Left ventricle myocardium inferior (tissue), 1 donor: ENCODE measurements around the gene S100A5. TPM values are rescaled to one million over a fixed set of nuclear protein-coding genes. Genes with fewer than 3 reads are reported as not detected.
"Not testable (repeated sequence)": the region's sequence is repeated elsewhere in the genome, so short reads cannot be mapped to it uniquely, and the experiment has no call there.

Source experiments
- DNase-seq: peaks from one replicate; pipeline ENCODE4 v3.0.0-alpha.2; 2020
- H3K27ac ChIP-seq: fragments of 200-600 bp; replicated peaks from 2 replicates; pipeline ENCODE4 v1.8.0; 2021
- H3K27me3 ChIP-seq: fragments of 200-600 bp; 2 replicates; pipeline ENCODE4 v1.8.0; 2021; ENCODE audit warnings: low read depth
- H3K36me3 ChIP-seq: fragments of 200-600 bp; 2 replicates; pipeline ENCODE4 v1.8.0; 2021
- H3K4me1 ChIP-seq: fragments of 200-600 bp; 2 replicates; pipeline ENCODE4 v1.8.0; 2021
- H3K4me3 ChIP-seq: fragments of 200-600 bp; 2 replicates; pipeline ENCODE4 v1.8.0; 2021; ENCODE audit warnings: mild to moderate bottlenecking, moderate library complexity
- H3K9me3 ChIP-seq: fragments of 200-600 bp; replicated peaks from 2 replicates; pipeline ENCODE4 v1.8.0; 2021
- intact Hi-C: fragments of 100-400 bp; cut with micrococcal nuclease; formaldehyde crosslinking; loops from one replicate; pipeline ENCODE4 v1.11.0; 2022
- total RNA-seq: library from RNA; stranded (reverse); fragmentation: NEBNext Ultra II Directional; extraction: Animal tissue kit (Norgen Biotek cat#: 25700); gene quantifications from one replicate; pipeline ENCODE4 v1.2.1, GENCODE V29; 2021
- TF ChIP-seq, protein P1 (sequence below): fragments of 200-600 bp; IDR thresholded peaks from 2 replicates; pipeline ENCODE4 v1.8.0; 2021; ENCODE audit warnings: antibody characterized with exemption, mild to moderate bottlenecking, borderline replicate concordance
- donor health status: DM: no; HTN: yes; CAD: no; lungs with severe emphysema.

The S100A5 gene
- total RNA-seq, 1 donor from 2014 or later = not detected

GRCh38 chr1:153563991-153564390 is 23.3 kb upstream of the S100A5 start:
- peaks cover 40% of the 10 kb centered on the region for H3K4me1 ChIP-seq

GRCh38 chr1:153563483-153563901 is 22.8 kb upstream of the S100A5 start:
- H3K4me3 ChIP-seq = no peak overlapping the region
- no peak overlapping the region for H3K27ac ChIP-seq
- H3K27me3 ChIP-seq = no peaks in the 10 kb centered on the region
- intact Hi-C loops = loop anchor here (10.0 kb wide), 1 partner anchor 49 kb away; no protein-coding TSS in a partner anchor
- H3K4me1 ChIP-seq = peaks cover 35% of the 10 kb centered on the region
- TF ChIP-seq, protein P1, sequence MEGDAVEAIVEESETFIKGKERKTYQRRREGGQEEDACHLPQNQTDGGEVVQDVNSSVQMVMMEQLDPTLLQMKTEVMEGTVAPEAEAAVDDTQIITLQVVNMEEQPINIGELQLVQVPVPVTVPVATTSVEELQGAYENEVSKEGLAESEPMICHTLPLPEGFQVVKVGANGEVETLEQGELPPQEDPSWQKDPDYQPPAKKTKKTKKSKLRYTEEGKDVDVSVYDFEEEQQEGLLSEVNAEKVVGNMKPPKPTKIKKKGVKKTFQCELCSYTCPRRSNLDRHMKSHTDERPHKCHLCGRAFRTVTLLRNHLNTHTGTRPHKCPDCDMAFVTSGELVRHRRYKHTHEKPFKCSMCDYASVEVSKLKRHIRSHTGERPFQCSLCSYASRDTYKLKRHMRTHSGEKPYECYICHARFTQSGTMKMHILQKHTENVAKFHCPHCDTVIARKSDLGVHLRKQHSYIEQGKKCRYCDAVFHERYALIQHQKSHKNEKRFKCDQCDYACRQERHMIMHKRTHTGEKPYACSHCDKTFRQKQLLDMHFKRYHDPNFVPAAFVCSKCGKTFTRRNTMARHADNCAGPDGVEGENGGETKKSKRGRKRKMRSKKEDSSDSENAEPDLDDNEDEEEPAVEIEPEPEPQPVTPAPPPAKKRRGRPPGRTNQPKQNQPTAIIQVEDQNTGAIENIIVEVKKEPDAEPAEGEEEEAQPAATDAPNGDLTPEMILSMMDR = no peak
- DNase-seq = no peak
- H3K36me3 ChIP-seq = no peaks in the 10 kb centered on the region
- H3K9me3 ChIP-seq = no peaks in the 10 kb centered on the region

More at GRCh38 chr1:153563991-153564390, 23.3 kb upstream of the S100A5 start:
- TF ChIP-seq, protein P1 = no peak
- Histone ChIP-seq H3K27me3 (no peaks in the 10 kb centered on the region), H3K36me3 (no peaks in the 10 kb centered on the region), H3K4me3 (no peak overlapping the region), H3K9me3 (no peaks in the 10 kb centered on the region), H3K27ac (no peak overlapping the region)
- intact Hi-C loops = loop anchor here (10.0 kb wide), 1 partner anchor 49 kb away; no protein-coding TSS in a partner anchor
- no peak for DNase-seq

DNA sequence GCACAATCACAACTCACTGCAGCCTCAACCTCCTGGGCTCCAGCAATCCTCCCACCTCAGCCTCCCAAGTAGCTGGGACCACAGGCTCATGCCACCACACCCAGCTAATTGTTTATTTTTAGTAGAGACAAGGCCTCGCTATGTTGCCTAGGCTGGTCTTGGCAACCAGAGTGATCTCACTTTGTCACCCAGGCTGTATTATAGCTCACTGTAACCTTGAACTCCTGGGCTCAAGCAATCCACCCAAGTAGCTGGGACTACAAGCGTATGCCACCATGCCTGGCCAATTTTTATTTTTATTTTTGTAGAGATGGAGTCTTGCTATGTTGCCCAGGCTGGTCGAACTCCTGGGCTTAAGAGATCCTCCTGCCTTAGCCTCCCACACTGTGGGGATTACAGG is 21.3 kb upstream of the S100A5 start:
- H3K4me3 ChIP-seq, DNase-seq, H3K9me3 ChIP-seq, H3K36me3 ChIP-seq, H3K27ac ChIP-seq, H3K27me3 ChIP-seq: not testable (repeated sequence)
- intact Hi-C loops = loop anchor here (10.0 kb wide), 1 partner anchor 47 kb away; no protein-coding TSS in a partner anchor
- H3K4me1 ChIP-seq = peaks cover 20% of the 10 kb centered on the region

DNA sequence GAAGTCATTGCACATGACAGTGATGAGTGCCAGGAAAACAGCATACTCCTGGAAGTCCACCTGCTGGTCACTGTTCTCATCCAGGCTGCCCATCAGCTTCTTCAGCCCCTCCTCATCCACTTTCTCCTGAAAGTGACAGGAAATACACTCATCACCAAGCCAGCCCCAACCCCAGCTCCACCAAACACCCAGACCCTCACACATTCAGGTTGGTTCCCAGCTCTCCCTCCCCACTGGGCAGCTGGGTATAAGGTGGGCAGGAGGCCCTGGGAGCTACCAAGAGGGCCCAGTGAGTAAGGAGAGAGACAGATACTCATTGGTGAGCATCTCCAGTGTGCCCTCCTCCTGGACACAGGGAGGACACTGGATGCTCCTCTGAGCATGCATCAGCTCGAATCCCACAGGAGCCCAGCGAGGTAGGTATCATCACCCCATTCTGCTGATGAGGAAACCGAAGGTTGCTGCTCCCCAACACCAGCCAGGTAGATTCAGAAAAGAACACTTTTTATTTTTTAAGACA is 20.8 kb upstream of the S100A5 start:
- TF ChIP-seq, protein P1 = no peak
- H3K27ac ChIP-seq = no peak overlapping the region
- intact Hi-C loops = loop anchor here (10.0 kb wide), 1 partner anchor 47 kb away; no protein-coding TSS in a partner anchor
- H3K4me1 ChIP-seq = peaks cover 15% of the 10 kb centered on the region
- no peak overlapping the region for H3K4me3 ChIP-seq
- H3K9me3 ChIP-seq = no peaks in the 10 kb centered on the region
- no peak for DNase-seq
- H3K36me3 ChIP-seq = no peaks in the 10 kb centered on the region
- no peaks in the 10 kb centered on the region for H3K27me3 ChIP-seq

DNA sequence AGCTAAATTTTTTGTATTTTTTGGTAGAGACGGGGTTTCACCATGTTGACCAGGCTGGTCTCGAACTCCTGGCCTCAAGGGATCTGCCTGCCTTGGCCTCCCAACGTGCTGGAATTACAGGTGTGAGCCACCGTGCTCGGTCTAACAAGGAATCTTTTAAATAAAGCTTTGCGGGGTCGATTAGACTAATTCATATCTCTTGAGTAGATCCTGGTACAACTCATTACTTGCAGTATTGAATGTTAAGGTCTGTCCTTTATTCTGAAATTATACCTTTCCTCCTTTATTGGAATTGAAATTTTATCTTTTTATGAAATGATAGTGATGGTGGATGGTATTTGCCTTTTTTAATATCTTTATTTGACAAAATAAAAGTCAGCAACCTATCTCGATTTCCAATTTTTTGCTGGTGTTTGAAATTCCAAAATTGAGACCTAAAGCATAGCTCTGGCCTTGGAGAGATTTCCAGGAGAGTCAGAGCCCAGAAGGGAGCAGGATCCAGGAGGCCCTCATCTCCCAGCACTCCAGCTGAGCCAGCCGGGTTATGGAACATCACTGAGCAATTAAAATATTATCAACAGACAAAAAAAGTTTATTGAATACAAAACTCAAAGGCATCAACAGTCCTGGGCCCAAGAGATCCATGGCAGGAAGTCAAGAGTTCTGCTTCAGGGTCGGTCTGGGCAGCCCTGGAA is 20.2 kb upstream of the S100A5 start:
- H3K4me1 ChIP-seq = peaks cover 9% of the 10 kb centered on the region
- H3K4me3 ChIP-seq = no peak overlapping the region
- intact Hi-C loops = loop anchor here (10.0 kb wide), 1 partner anchor 46 kb away; no protein-coding TSS in a partner anchor
- TF ChIP-seq, protein P1 = no peak
- no peaks in the 10 kb centered on the region for H3K36me3 ChIP-seq
- no peaks in the 10 kb centered on the region for H3K9me3 ChIP-seq
- H3K27me3 ChIP-seq = no peaks in the 10 kb centered on the region
- no peak for DNase-seq
- no peak overlapping the region for H3K27ac ChIP-seq

DNA sequence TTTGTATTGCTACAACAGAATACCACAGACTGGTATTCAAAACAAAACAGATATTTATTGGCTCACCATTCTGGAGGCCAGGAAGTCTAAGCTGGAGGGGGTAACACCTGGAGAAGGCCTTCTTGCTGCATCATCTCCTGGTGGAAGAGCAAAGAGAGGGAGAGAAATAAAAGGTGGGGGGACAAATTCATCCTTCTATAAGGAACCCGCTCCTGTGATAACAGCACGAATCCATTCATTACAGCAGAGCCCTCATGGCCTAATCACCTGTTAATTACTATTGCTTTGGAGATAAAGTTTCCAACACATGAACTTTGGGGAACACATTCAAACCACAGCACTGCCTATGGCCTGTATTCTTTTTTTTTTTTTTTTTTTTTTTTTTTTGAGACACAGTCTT is 19.5 kb upstream of the S100A5 start:
- DNase-seq = no peak
- no peaks in the 10 kb centered on the region for H3K36me3 ChIP-seq
- H3K27me3 ChIP-seq = no peaks in the 10 kb centered on the region
- intact Hi-C loops = loop anchor here (10.0 kb wide), 1 partner anchor 45 kb away; no protein-coding TSS in a partner anchor
- no peak overlapping the region for H3K4me3 ChIP-seq
- no peaks in the 10 kb centered on the region for H3K9me3 ChIP-seq
- H3K27ac ChIP-seq = no peak overlapping the region
- H3K4me1 ChIP-seq = peaks cover 2% of the 10 kb centered on the region
- TF ChIP-seq, protein P1 = no peak
